NAMALWA (cell line): ENCODE measurements around the gene GALNT15.

Experiments used
- DNase-seq: peaks from one replicate; pipeline ENCODE4 v3.0.0-alpha.2; 2015; ENCODE audit warnings: low spot score

Gene GALNT15, protein sequence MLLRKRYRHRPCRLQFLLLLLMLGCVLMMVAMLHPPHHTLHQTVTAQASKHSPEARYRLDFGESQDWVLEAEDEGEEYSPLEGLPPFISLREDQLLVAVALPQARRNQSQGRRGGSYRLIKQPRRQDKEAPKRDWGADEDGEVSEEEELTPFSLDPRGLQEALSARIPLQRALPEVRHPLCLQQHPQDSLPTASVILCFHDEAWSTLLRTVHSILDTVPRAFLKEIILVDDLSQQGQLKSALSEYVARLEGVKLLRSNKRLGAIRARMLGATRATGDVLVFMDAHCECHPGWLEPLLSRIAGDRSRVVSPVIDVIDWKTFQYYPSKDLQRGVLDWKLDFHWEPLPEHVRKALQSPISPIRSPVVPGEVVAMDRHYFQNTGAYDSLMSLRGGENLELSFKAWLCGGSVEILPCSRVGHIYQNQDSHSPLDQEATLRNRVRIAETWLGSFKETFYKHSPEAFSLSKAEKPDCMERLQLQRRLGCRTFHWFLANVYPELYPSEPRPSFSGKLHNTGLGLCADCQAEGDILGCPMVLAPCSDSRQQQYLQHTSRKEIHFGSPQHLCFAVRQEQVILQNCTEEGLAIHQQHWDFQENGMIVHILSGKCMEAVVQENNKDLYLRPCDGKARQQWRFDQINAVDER

GRCh38 chr3:16174389-16174788 lies at the start of gene GALNT15:
Gene GALNT15 (plus strand): TSS chr3:16174680. CDS start chr3:16175152, 472 bp downstream.
- no peak for DNase-seq

- DNase-seq: no peak
Measured at GRCh38 chr3:16126634-16127033, 47.8 kb upstream of the GALNT15 start.

- DNase-seq: no peak
Measured at GRCh38 chr3:16127249-16127648, 47.2 kb upstream of the GALNT15 start.

DNA sequence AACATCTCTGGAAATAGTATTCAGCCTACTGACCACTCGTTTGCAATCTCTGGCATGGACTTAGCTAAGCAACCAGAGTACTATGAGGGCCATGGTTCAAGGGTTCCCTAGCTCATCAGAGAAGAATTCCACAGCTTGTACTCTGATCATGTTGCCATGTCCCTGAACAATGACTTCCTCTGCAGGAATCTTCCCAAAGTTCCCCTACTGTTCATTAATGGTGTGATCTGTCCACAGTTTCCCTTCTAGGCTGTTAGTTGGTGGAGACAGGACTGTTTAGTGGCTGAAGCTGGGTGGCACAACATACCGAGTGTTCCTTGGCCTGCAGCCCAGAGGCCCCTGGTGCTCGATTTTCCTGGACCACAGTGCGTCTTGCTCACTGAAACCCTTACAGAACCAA lies 44.4 kb upstream of the GALNT15 start:
- DNase-seq: no peak

DNA sequence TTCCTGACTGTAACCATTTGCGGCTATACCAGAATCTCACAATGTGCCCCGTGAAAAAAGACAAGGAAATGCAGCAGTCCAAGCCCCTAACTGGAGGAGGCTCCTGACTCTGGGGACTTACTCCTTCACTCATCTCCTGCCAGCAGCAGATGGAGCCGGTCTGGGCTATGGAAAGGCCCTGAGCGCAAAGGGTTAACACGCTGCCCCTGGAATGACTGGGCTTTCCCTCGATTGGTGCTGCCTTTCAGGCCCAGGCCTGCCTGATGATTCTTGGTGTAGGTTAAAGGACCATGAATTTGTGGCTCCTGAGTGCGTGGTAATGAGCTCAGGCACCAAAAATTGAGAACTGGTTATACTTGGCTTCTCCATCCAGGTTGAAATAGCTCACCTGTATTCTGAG lies 42.3 kb upstream of the GALNT15 start:
- DNase-seq: no peak

DNA sequence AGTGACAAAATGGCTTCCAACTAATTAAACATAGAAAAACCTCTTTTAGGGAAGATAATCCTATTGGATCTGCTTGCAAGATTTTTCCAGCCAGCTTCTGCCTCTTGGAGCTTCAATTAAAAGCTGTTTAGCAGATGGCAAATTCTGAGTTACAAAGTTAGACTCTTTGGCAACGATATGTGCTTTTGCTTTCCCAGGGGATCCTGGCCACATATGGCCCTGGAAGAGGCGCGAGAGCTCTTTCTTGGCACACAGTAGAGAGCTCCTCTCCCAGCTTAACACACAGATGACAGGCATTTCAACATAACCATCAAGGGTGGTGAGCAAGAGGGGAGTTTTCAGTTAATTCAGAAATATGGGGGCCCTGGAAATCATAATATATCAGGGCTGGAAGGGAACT lies 41.6 kb upstream of the GALNT15 start:
- DNase-seq: no peak

GRCh38 chr3:16134173-16134928 lies 40.1 kb upstream of the GALNT15 start:
- no peak for DNase-seq

GRCh38 chr3:16136055-16136454 lies 38.4 kb upstream of the GALNT15 start:
- DNase-seq: no peak

GRCh38 chr3:16137044-16137443 lies 37.4 kb upstream of the GALNT15 start:
- DNase-seq: no peak

DNA sequence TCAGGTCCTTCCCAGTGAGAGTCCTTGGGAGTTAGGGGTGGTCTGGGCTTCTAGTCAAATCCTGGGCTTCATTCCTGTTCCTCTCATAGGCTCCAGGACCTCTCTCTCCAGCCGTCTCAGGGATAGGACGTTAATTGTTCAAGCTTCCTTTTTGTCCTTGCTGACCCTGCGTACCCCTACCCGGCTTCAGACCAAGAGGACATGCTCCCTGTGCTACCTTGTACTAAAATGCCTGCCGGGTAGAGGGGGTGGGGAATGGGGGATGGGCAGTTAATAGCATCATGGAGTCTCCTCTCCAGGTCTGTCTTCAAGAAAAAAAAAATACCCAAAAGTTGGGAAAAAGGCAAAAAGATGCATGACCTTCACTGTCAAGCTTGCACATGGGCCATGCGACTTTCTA lies 36.5 kb upstream of the GALNT15 start:
- no peak for DNase-seq

GRCh38 chr3:16140116-16140893 lies 34.2 kb upstream of the GALNT15 start:
- DNase-seq: no peak

GRCh38 chr3:16140894-16141285 lies 33.6 kb upstream of the GALNT15 start:
- no peak for DNase-seq

DNA sequence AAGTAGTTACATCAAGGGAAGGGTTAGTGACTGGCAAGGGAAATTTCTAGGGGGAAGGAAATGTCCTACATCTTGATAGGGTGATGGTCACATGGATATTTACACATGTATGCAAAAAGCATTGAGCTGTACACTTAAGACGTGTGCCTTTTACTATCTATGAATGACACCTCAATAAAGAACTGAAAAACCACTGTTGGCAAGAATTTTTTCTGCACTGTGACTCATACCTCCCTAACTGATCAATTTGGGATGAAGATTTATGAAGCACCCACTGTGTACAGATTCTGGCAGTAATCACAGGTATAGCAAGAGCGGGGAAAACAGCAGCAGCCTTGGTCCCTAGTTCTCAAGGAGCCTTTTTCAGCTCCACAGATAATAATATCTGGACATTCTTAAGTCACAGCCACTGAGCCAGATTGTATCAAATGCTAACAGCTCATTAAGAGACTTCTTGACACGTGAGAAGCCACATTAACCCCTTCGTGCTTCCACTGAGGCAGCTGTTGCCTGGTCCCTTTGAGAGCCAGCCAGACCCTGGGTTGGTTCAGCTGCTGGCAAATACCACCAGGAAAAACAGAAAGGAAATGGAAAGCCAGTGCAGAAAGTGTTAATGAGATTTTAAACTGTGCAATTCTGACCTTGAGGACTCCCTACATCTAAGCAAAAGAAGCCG lies 32.0 kb upstream of the GALNT15 start:
- DNase-seq: no peak

DNA sequence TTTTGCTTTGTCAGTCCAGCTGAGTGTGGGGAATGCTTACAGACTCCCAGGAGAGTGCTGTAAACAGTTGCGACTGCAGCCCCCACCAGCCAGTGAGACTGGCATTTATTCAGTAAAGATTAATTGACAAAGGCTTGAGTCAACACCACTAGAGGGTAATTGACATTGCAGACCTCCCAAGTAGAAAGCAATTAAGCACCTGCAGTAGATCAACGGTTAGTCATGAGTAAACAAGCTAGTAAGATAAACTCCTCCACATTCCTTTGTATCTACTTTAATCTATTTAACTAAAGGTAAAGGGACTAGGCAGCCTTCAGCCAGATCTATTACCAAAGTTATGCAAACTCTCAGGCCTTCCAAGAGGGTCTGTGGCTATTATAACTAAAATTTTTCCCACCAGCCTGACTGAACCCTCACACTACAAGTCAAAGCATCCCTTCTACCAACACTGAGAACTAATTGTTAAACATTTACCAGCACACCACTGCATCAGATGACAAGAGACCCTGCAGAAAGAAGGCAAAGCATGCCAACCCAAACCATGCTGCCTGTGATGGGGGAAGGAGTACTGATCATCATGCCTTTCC lies 30.5 kb upstream of the GALNT15 start:
- DNase-seq: no peak

DNA sequence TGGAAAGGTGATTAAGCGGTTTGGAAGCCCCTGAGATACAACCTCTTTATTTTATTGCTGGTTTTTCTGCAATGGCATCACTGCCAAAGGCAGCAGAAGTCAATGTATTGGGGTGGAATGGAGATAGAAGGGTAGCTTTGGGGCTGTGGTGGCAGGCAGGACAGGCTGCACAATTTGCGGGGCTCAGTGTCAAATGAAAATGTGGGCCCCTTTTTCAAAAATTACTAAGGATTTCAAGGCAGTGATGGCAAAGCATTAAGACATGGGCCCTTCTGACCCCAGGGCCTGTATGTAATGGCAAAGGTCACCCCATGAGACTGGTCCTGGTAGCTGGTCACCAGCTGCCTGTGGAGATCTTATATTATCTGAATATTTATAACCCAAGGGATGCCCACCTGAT lies 29.3 kb upstream of the GALNT15 start:
- no peak for DNase-seq

DNA sequence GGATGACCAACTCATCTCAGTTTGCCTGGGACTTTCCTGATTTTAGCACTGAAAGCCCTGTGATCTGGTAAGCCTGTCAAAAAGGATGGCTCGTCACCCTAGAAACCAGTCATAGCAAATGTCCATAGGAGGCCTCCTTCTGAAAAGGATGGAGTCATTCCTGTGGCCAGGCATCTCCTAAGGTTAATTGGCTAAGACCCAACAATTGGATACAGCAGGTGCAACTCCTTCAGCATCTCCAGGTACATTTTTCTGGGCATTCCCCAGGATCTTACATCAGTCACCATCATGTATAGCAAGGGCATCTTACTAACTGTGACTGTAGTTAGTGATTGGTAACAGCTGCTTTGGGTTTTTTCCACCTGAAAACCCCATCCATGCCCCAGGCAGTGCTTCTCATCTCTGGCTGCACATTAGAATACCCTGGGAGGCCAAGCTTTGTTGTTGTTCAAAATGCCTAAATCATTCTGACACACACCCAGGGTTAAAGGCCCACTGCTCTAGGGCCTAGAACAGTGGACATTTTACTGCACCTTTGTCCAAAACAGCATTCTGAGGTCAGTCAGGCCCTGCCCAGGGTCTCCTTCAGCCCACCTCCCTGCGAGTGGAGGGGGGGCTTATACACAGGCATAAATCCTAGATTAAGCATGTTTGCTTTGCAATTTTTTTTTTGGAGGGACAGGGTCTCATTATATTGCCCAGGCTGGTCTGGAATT lies 28.3 kb upstream of the GALNT15 start:
- DNase-seq: no peak

DNA sequence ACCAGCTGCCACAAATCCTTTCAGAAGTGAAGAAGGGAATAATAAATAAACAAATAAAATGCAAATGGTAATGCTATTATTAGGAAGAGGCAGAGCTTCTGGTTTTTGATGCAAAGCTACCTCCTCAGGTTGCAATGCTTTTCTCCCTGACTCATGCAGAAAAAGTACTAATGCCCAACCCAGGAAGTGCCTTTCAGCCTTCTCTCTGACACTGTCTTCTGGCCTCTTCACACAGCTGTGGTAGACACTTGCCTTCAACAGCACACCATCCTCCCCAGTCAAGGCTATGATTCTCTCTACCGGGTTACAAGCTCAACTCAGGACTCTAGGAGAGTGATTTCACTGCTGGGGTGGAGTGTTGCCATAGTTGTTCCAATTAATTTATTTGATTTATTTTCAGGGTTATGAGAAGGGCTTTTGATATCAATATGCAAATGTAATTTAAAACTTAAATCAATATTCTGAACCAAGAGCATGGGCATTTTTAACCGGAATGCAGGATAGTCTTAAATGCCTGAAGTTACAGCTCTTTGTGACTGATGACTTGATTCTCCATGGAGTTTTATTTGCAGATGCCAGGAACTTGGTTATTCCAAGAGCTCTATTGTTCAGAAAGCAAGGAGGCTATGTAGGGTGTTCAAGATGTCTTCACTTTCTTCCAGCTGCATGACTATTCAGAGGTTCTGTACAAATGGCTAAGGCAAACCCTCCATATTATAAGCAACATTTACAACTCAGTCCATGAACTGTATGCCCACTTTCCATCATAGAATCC lies 27.1 kb upstream of the GALNT15 start:
- peak; percentile 67 for DNase-seq

GRCh38 chr3:16148213-16148612 lies 26.3 kb upstream of the GALNT15 start:
- DNase-seq: no peak

- DNase-seq: no peak
Measured at GRCh38 chr3:16148783-16149182, 25.7 kb upstream of the GALNT15 start.

- no peak for DNase-seq
Measured at GRCh38 chr3:16150285-16150684, 24.2 kb upstream of the GALNT15 start.
